ENCODE results near the gene OR10G3. TPM values are rescaled to one million over a fixed set of nuclear protein-coding genes. Genes with fewer than 3 reads are reported as not detected.

The OR10G3 gene
- total RNA-seq, 1 donor from 2014 or later, result not detected

- H3K36me3 Mint-ChIP-seq (ENCODE audit: low read depth), result no peaks in the 10 kb centered on the region
These were observed 38.3 kb downstream of the OR10G3 start for GRCh38 chr14:21541413-21542074.

GRCh38 chr14:21539189-21539940 lies 40.5 kb downstream of the OR10G3 start:
- no peak for DNase-seq (ENCODE audit: low spot score)
- Mint-ChIP-seq H3K9me3 (ENCODE audit: low read depth) (no peaks in the 10 kb centered on the region), H3K4me1 (ENCODE audit: low read depth) (peaks cover 13% of the 10 kb centered on the region), H3K27ac (ENCODE audit: unreplicated experiment) (no peak overlapping the region), H3K36me3 (ENCODE audit: low read depth) (no peaks in the 10 kb centered on the region), H3K4me3 (ENCODE audit: unreplicated experiment) (no peak overlapping the region), H3K27me3 (ENCODE audit: low read depth) (peaks cover 43% of the 10 kb centered on the region)
- TF ChIP-seq CTCF (IDR thresholded peaks at IDR 0.05), result no peak

More at GRCh38 chr14:21541413-21542074, 38.3 kb downstream of the OR10G3 start:
- TF ChIP-seq CTCF (IDR thresholded peaks at IDR 0.05), result no peak
- Mint-ChIP-seq H3K9me3 (ENCODE audit: low read depth) (no peaks in the 10 kb centered on the region), H3K4me3 (ENCODE audit: unreplicated experiment) (no peak overlapping the region), H3K27me3 (ENCODE audit: low read depth) (peaks cover 26% of the 10 kb centered on the region), H3K27ac (ENCODE audit: unreplicated experiment) (no peak overlapping the region), H3K4me1 (ENCODE audit: low read depth) (peaks cover 7% of the 10 kb centered on the region)
- DNase-seq (ENCODE audit: low spot score), result no peak

GRCh38 chr14:21537090-21537424 lies 42.8 kb downstream of the OR10G3 start:
- Mint-ChIP-seq H3K27me3 (ENCODE audit: low read depth) (peaks cover 45% of the 10 kb centered on the region), H3K4me1 (ENCODE audit: low read depth) (peaks cover 13% of the 10 kb centered on the region), H3K27ac (ENCODE audit: unreplicated experiment) (no peak overlapping the region), H3K9me3 (ENCODE audit: low read depth) (no peaks in the 10 kb centered on the region), H3K4me3 (ENCODE audit: unreplicated experiment) (peak overlapping the region; percentile 55), H3K36me3 (ENCODE audit: low read depth) (no peaks in the 10 kb centered on the region)
- no peak for DNase-seq (ENCODE audit: low spot score)
- TF ChIP-seq CTCF (IDR thresholded peaks at IDR 0.05), result no peak

GRCh38 chr14:21536418-21537089 lies 43.3 kb downstream of the OR10G3 start:
- H3K27me3 Mint-ChIP-seq (ENCODE audit: low read depth), result peaks cover 47% of the 10 kb centered on the region
- peaks cover 13% of the 10 kb centered on the region for H3K4me1 Mint-ChIP-seq (ENCODE audit: low read depth)
- no peaks in the 10 kb centered on the region for H3K36me3 Mint-ChIP-seq (ENCODE audit: low read depth)
- TF ChIP-seq CTCF (IDR thresholded peaks at IDR 0.05), result no peak
- no peak overlapping the region for H3K27ac Mint-ChIP-seq (ENCODE audit: unreplicated experiment)
- H3K9me3 Mint-ChIP-seq (ENCODE audit: low read depth), result no peaks in the 10 kb centered on the region
- no peak for DNase-seq (ENCODE audit: low spot score)
- peak overlapping the region; percentile 55 for H3K4me3 Mint-ChIP-seq (ENCODE audit: unreplicated experiment)

All from chondrocyte (in vitro differentiated cells).